OCI-LY1 (cell line): Measurements from ENCODE around the gene OR8K1.

Source experiments
- EZH2 ChIP-seq: fragments of 200-600 bp; sonication (generic), shearing (Covaris generic); IDR thresholded peaks from 2 replicates; pipeline ENCODE4 v1.8.0; 2017; ENCODE audit warnings: borderline replicate concordance, mixed run types, mild to moderate bottlenecking, antibody characterized with exemption, low read length, moderate library complexity, mixed read lengths
- TF ChIP-seq, protein P1 (sequence below): fragments of 200-600 bp; sonication (generic), shearing (Covaris generic); IDR thresholded peaks from 2 replicates; pipeline ENCODE4 v1.5.1; 2017; ENCODE audit warnings: mild to moderate bottlenecking, antibody characterized with exemption, low read length, moderate library complexity, mixed read lengths

DNA sequence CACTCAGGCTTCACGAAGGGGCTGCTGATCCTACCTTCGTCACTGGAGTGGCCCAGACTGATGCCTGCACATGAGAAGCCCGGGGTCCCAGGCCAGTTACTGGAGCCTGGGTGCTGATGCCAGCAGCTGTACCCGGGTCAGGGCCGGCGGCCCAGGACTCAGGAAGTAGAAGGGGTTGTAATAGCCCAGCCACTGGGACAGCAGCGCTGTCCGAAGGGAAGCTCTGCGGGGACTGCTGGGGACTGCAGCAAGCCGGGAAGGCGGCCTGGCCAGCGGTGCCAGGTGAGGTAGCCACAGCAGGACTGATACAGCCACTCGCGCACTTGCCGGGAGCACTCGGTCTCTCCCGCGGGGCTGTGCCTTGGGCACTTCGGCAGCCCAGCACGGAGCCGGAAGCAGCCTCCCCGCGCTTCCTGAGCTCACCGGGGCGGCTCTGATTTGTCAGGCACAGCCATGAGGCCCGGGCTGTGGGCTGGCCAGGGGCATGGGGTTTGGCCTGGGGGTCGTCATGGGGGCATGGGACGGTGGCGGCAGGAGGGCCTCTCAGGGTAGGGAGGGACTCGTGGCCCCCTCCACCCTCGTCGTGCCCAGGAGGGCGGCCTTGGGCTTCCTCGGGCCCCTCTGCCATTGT, 13.9 kb upstream of the OR8K1 start:
- TF ChIP-seq, protein P1, sequence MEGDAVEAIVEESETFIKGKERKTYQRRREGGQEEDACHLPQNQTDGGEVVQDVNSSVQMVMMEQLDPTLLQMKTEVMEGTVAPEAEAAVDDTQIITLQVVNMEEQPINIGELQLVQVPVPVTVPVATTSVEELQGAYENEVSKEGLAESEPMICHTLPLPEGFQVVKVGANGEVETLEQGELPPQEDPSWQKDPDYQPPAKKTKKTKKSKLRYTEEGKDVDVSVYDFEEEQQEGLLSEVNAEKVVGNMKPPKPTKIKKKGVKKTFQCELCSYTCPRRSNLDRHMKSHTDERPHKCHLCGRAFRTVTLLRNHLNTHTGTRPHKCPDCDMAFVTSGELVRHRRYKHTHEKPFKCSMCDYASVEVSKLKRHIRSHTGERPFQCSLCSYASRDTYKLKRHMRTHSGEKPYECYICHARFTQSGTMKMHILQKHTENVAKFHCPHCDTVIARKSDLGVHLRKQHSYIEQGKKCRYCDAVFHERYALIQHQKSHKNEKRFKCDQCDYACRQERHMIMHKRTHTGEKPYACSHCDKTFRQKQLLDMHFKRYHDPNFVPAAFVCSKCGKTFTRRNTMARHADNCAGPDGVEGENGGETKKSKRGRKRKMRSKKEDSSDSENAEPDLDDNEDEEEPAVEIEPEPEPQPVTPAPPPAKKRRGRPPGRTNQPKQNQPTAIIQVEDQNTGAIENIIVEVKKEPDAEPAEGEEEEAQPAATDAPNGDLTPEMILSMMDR, result no peak
- no peak for TF ChIP-seq EZH2
